ENCODE data around the gene WBP2NL.

The WBP2NL gene

DNA sequence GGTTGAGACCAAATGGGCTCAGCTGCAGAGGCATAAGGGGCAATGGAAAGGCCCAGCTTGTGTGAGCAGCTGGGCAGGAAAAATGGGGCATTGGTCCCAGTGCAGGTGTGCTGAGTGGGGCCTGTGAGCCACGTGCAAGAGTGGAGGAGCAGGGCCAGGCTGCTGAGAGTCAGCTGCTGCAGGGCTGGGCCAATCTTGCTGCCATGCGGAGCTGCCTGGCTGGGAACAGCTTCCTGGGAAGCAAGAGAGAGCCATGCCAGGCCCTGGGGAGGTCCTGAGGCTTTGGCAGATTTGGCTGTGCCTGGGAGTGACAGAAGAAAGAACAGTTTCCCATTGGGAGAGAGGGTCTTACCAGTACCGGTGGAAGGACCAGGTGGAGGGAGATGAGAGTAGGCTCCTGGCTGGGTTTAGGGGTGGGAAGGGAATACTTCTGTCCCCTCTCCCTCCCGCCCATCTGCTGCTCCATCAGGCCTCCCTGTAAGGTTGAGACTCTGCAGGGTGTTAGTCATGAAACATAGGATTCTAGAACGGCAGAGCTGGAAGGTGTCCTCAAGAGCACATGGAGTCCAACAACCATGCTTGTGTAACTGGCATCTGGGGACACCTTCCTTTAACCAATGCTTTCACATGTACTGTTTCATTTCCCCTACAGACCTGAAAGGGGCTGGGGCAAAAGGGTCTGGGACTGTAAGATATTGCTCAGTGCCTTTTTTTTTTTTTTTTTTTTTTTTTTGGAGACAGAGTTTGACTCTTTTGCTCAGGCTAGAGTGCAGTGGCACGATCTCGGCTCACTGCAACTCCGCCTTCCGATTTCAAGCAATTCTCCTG lies 19.0 kb upstream of the WBP2NL start:
- no peak for DNase-seq (ENCODE audit: low read depth)

DNA sequence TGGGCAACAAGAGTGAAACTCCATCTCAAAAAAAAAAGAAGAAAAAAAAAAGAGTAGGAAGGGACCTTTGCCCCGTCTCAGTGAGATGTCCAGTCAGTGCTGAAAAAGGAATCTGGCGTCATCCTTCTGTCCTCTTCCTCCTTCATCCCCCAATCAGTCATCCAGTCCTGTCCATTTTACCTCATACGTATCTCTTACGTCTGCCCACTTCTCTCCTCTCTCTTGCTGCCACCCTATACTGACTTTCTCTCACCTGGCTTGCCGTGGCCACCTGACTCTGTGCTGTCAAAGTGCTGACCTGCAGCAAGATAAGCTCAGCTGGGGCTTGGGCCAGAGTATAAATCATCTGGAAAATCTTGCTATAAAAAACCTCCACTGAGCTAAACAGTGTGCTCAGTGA lies 15.7 kb upstream of the WBP2NL start:
- no peak for DNase-seq (ENCODE audit: low read depth)

DNA sequence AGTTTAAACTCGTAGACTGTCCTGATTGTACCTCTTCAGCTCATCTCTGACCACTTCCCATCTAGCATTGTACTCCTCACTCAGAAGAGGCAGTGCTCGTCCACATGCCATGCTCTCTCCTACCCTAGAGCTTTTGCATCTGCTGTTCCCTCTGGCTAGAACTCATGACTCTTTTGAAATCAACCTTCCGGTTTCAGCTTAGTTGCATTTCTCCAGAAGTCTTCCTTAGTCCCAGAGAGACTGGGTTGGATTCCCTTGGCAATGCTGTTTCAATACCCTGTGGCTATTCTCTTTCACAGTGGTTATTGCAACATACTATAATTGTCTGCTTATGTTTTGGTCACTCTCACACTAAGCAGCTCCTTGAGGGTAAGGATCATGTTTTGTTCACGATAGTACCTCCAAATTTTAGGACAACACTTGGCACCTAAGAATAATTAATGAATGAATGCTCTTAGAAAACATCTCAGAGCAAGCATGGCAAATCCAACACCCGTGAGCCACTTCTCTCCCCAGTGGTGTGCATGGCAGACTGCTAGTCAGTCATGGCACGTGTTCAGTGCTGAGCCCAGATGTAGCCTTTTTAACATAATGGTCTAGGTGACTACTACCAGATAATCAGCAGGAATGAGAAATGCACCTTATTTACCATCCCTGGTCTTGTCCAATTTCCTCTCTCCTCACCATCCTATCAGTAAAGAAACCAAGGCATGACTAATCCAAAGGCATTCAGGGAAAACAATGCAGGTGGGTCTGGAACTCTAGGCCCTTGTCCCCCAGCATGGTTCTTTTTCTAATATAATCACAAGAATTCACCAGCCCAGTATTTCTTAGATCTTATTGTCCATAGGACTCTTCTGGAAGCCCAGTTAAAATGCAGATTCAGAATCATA lies 14.8 kb upstream of the WBP2NL start:
- DNase-seq (ENCODE audit: low read depth): peak; percentile 49

DNA sequence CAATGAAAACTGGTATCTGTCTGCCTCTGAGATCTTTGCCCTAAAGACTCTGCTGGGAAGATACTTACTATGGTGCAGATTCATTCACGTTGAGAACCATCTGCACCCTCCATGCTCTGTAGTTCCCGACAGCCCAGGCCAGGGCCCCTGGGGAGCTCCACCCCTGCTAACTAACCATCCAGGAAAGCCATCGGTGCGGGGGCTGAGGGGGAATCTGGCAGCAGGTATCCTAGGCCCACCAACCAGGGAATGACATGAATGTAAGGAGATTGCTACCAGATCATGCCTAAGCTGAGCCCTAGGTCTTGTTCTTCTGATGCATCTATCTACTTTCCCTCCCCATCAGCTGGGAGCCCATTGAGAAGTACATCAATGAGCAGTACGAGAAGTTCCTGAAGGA lies 11.3 kb upstream of the WBP2NL start:
- no peak for DNase-seq (ENCODE audit: low read depth)

DNA sequence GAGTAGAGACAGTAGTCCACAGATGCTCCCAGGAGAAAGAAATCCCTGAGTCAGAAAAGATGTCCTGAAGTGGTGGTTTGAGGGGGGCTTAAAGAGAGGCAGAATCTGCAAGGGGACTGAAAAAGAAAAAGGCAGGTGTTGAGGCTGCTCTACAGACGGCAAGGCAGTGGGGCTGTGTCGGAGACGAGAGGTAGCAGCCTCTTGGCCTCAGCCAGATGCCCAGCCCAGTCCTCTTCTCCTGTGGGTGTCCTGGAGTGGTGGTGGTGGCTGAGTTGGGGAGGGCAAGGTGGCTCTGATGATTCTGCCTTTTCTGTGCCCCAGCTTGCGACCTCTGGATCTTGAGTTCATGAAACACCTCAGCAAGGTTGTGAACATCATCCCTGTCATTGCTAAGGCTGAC lies 9.3 kb upstream of the WBP2NL start:
- DNase-seq (ENCODE audit: low read depth): no peak

DNA sequence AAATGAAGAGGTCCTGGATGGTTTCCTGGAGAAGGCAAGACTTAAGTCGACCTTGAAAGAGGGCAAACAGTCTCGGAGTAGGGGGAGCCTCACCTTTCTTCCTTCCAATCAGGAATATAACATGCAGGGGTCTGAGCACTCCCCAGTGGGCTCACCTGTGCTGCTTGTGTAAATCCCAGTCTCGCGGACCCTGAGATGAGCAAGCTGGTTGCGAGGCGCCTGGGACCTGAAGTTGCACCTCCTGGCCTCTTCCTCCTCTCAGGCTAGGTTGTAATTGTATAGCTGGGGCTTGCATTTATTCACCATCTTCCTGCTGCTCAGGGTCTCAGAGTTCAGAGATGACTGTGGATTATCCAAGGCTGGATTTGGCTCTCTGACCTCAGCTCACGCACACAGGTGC lies 7.5 kb upstream of the WBP2NL start:
- DNase-seq (ENCODE audit: low read depth): no peak

DNA sequence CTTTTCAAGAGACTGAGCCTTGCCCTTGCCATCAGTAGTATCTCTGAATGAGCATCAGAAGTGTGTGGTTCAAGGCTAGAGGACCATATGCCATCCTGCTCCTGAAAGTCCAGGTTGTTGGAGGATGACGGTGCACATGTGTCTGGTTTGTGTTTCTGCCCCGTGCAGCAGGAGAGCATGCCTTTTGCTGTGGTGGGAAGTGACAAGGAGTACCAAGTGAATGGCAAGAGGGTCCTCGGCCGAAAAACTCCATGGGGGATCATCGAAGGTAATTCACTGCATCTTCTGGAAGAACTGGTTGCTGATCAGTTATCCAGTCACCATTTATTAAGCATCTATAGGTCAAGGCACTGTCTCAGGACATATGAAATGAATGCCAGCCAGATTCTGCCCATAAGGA lies 6.1 kb upstream of the WBP2NL start:
- no peak for DNase-seq (ENCODE audit: low read depth)

DNA sequence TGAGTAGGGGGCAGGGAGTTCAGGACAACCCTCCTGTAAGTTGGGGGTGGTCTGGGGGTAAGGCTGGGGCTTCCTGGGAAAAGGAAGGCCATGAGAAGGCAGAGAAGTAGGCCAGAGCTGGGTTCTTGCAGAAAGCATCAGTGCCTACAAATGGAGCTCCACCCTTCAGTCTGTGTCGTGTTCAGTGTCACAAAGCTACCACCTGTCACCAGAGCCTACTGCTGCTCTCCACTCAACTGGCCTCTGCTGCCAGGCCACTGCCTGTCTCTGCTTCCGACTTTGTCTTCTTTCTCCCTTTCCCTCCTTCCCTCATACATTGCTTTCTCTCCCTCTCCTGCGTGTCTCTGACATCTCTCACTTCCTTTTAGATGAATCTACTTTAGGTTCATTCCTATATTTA lies 3.4 kb upstream of the WBP2NL start:
- DNase-seq (ENCODE audit: low read depth): no peak

DNA sequence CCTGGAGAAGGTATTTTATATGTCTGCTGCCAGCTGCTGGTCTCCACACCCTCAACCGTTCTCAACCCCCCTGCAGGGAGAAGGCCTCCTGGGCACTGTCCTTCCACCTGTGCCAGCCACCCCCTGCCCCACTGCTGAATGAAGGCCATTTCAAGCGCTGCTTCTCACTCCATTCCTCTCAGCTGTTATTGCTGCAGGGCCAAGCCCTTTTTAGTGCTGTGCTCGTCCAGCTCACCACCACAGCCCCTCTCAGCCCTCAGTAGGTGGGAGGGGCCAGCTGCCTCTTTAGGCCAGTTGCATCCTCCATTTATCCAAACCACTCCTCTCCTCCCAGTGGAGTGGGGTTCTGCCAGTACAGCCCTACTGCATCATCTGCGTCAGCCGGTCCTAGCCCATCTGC lies 1.8 kb upstream of the WBP2NL start:
- no peak for DNase-seq (ENCODE audit: low read depth)

DNA sequence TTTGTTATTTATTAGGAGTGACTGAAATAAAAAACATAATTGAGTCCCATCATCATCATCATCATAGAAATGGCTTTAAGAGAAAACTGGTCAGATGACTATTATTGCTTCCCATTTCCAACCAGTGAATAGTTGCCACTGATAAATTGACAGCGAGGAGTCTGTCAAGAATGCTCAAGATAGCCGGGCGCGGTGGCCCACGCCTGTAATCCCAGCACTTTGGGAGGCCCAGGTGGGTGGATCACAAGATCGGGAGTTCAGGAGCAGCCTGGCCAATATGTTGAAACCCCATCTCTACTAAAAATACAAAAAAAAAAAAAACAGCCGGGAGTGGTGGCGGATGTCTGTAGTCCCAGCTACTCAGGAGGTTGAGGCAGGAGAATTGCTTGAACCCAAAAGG lies 1.9 kb downstream of the WBP2NL start:
- DNase-seq (ENCODE audit: low read depth): no peak

DNA sequence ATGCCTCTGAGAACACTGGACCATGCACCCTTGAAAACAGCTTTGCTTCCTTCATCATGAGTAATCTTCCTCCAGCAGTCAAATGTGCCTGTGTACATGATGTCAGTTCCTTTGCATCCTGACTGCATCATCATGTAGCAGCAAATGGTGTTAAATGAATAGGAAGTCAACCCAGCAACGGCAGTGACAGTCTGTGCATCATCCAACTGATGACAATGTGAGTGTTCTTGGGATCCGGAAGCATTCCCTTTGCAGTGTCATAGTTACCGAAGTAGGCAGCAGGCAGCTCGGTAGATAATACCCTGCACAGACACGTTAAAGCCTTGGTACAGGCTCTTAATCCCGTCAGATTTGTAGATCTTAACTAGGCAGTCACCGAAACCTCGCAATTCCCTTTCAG lies 2.5 kb downstream of the WBP2NL start:
- no peak for DNase-seq (ENCODE audit: low read depth)

DNA sequence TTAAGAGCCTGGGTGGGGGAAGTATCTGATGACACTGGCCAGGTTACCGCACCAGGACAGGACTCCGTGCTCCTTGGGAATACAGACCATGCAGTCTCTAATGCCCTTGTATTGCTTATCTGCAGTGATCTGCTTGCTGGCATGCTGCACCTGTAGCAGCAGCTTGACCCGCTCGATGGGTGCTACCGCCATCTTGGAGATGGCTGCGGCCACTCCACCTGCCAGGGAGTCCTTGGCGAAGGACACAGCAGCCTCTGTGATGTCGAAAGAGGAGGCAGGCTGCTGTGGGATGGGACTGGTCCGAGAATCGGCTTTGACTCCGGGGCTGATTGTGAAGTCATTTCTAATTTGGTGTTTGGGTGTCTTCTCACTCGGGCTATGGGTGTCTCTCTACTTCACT lies 3.1 kb downstream of the WBP2NL start:
- no peak for DNase-seq (ENCODE audit: low read depth)

DNA sequence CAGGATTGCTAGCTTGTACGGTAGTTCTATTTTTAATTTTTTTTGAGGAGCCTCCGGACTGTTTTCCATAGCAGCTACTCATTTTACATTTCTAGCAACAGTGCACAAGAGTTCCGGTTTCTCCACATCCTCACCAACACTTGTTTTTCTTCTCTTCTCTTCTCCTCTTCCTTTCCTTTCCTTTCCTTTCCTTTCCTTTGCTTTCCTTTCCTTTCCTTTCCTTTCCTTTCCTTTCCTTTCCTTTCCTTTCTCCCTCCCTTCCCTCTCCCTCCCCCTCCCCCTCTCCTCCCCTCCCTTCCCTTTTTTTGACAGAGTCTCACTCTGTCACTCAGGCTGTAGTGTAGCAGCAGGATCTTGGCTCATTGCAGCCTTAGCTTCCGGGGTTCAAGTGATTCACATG lies 9.3 kb downstream of the WBP2NL start:
- DNase-seq (ENCODE audit: low read depth): no peak

DNA sequence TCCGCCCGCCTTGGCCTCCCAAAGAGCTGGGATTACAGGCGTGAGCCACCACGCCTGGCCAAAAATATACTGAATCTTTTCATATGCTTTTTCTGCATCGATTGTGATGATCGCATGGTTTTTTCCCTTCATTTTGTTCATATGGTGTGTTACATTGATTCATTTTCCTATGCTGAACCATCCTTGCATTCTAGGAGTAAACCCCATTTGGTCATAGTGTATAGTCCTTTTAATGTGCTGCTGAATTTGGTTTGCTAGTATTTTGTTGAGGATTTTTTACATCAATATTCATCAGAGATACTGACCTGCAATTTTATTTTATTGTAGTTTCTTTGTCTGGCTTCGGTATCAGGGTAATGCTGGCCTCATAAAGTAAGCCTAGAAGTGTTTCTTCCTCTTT lies 12.2 kb downstream of the WBP2NL start:
- no peak for DNase-seq (ENCODE audit: low read depth)

DNA sequence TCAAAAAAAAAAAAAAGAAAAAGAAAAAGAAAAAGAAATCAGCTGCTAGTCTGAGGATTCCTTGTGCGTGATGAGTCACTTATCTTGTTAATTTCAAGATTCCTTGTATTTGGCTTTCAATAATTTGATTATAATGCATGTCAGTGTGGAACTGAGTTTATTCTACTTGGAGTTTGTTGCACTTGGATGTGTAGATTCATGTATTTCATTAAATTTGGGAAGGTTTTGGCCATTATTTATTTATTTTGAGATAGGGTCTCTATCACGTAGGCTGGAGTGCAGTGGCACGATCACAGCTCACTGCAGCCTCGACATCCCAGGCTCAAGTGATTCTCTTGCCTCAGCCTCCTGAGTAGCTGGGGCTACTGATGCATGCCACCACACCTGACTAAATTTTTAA lies 14.8 kb downstream of the WBP2NL start:
- DNase-seq (ENCODE audit: low read depth): no peak

DNA sequence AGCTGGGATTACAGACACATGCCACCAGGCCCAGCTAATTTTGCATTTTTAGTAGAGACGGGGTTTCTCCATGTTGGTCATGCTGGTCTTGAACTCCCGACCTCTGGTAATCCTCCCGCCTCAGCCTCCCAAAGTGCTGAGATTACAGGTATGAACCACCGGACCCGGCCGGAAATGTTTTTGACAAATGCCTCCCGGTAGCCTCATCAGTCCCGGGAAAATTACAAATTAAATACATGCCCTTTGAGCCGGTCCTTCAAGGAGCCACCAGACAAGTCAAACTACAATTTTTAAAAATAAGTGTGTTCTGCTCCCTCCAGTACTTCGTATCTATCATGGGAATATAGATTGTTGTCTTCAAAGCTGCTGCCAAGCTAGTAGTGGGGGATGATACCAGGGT lies 17.5 kb downstream of the WBP2NL start:
- no peak for DNase-seq (ENCODE audit: low read depth)

DNA sequence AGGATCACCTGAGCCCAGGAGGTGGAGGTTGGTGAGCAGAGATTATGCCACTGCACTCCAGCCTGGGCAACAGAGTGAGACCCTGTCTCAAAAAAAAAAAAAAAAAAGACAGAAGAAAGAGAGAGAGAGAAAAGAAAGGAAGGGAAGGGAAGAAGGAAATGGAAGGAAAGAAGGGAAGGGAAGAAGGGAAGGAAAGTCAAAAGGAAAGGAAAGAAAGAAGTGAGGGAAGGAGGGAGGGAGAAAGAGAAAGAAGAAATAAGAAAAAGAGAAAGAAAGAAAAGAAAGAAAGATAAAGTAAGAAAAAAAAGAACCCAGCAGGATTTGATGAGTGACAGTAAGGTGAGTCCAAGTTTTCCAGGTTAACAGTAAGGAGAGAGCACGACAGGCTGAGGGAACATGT lies 19.6 kb downstream of the WBP2NL start:
- no peak for DNase-seq (ENCODE audit: low read depth)

DNA sequence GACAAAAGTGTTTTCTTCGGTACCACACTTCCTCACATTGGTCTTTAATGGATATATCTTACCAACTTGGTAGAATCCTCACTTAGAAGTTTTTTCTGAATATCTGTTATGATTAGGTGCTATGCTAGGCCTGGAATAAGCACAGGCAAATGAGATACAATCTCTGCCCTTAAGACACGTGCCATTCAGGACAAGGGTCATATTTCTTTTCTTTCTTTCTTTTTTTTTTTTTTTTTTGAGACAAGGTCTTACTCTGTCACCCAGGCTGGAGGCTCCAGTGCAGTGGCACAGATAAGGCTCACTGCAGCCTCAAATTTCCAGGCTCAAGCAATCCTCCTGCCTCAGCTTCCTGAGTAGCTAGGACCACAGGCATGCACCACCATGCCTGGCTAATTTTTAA lies 23.0 kb downstream of the WBP2NL start:
- DNase-seq (ENCODE audit: low read depth): no peak

DNA sequence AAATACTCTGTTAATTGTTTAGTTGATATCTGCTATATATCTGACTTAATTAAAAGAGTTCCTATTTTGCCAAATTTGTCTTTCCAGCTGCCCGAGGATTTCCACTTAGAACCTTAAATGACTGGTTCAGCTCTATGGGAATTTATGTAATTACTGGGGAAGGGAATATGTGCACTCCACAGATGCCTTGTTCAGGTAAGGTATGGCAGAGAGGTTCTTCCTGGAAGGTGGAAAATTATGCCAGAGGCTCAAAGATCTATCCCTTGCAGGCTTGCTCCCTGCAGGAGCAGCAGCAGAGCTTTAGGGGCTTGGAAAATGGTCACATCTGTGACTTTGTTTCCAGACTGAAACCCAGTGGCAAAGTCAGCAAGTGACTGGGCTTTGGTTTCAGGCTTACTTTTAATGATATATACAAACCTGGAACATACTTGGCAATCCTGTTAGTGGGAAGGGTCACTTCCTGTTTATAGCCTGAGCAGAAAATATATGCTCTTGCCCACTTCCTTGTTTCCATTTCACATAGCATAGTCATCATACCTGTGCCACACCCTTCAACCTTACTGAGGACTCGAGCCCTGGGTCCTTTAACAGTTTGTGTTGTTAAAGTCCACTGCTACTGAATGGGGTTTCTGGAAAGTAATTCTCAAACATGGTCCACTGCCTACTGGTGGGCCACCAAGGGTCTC lies 23.7 kb downstream of the WBP2NL start:
- DNase-seq (ENCODE audit: low read depth): no peak

DNA sequence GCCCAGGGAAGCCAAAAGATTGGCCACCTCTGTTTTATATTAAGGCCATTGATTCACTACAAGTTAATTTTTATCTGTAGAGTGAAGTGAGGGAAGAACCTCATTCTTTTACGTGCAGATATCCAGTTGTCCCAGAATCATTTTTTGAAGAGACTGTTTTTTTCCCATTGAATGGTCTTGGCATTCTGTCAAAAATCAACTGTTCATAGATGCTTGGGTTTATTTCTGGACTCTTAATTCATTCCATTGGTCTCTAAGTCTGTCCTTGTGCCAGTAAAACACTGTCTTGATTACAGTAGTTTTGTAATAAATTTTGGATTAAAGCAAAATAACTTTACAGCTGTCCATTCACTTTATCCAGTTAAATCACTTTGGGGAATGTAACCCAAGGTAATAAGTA lies 26.8 kb downstream of the WBP2NL start:
- DNase-seq (ENCODE audit: low read depth): no peak

DNA sequence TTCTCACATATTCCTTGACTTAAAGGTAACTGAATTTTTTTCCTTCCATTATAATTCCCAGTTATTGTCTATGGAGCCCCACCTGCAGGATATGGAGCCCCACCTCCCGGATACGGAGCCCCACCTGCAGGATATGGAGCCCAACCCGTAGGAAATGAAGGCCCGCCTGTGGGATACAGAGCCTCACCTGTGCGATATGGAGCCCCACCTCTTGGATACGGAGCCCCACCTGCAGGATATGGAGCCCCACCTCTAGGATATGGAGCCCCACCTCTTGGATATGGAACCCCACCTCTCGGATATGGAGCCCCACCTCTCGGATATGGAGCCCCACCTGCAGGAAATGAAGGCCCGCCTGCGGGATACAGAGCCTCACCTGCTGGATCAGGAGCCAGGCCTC lies 28.1 kb downstream of the WBP2NL start:
- no peak for DNase-seq (ENCODE audit: low read depth)

DNA sequence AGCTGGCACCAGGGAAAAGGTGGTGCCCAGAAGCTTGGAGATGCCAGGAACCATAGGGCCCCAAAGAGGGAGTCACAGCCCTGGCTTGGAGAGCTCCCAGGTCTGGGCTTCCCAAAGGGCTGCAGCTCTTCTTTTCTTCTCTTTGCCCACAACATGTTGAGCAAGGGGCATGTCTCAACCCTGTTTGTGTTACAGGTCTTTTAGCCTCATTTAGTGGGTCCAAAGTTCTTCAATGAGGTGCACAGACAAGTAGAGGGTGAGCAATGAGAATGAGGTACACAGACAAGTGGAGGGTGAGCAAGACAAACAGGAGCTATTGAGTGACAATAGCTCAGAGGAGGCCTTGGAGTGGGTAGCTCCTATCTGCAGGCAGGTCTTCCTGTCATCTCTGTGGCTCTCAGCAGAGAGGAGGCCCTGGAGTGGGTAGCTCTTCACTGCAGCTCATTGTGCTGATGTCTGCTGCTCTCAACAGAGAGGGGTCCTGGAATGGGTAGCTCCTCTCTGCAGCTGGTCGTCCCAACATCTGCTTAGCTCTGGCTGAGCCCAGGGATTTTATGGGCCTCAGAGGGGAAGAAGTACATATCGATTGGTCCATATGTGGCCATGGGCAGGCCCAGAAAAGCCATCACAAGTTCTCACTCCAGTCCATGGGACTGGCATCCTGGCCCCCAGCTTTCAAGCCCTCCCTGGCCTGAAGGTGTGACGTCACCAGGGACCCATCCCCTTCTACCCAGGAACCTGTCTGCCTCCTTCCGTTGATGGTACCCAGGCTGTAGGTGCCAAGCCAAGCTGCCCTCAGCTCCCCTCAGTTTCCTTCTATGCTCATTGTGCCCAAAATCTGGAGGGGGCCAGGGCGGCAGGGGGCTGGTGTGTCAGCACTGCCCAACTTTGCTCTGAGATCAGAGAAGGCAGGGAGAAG lies 34.9 kb downstream of the WBP2NL start:
- no peak for DNase-seq (ENCODE audit: low read depth)
